Lower leg skin (tissue), 3 donors: ENCODE measurements around the gene ADAMTS1.

ENCODE experiments used
- POLR2A ChIP-seq, 2 donors: fragments of 450-650 bp; IDR thresholded peaks; one replicate each; pipeline ENCODE4 v1.6.1; 2016 to 2017; ENCODE audit warnings: antibody characterized with exemption in 2 of 2, mild to moderate bottlenecking in 1 of 2, moderate library complexity in 1 of 2
- TF ChIP-seq, protein P1 (sequence below), 3 donors: fragments of 450-650 bp; IDR thresholded peaks; one replicate each; pipeline ENCODE4 v1.5.1; 2016; ENCODE audit warnings: antibody characterized with exemption in 3 of 3, mild to moderate bottlenecking in 3 of 3, moderate library complexity in 2 of 3

DNA sequence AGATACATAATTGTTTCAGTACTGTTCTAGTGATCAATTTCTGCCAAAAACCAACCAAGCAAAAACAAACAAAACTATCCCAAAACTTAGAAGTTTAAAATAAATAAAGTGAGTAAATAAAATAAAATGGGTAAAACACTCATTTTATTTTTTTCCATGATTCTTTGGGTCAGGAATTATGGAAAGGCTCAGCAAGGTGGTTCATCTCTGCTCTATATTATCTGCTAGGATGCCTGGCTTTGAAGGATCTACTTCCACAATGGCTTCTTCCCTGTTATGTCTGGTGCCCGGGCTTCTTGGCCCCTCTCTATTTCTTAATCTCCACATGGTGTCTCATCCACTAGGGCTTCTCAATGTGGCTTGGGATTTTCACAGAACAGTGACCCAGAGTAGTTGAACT lies 29.1 kb upstream of the ADAMTS1 start:
- TF ChIP-seq POLR2A (IDR thresholded peaks at IDR 0.05), result no peak
- TF ChIP-seq, protein P1, sequence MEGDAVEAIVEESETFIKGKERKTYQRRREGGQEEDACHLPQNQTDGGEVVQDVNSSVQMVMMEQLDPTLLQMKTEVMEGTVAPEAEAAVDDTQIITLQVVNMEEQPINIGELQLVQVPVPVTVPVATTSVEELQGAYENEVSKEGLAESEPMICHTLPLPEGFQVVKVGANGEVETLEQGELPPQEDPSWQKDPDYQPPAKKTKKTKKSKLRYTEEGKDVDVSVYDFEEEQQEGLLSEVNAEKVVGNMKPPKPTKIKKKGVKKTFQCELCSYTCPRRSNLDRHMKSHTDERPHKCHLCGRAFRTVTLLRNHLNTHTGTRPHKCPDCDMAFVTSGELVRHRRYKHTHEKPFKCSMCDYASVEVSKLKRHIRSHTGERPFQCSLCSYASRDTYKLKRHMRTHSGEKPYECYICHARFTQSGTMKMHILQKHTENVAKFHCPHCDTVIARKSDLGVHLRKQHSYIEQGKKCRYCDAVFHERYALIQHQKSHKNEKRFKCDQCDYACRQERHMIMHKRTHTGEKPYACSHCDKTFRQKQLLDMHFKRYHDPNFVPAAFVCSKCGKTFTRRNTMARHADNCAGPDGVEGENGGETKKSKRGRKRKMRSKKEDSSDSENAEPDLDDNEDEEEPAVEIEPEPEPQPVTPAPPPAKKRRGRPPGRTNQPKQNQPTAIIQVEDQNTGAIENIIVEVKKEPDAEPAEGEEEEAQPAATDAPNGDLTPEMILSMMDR (IDR thresholded peaks at IDR 0.05), result no peak
